ENCODE measurements around the gene PAFAH2.
"Not testable (repeated sequence)": the region's sequence is repeated elsewhere in the genome, so short reads cannot be mapped to it uniquely, and the experiment has no call there.

PAFAH2 gene

DNA sequence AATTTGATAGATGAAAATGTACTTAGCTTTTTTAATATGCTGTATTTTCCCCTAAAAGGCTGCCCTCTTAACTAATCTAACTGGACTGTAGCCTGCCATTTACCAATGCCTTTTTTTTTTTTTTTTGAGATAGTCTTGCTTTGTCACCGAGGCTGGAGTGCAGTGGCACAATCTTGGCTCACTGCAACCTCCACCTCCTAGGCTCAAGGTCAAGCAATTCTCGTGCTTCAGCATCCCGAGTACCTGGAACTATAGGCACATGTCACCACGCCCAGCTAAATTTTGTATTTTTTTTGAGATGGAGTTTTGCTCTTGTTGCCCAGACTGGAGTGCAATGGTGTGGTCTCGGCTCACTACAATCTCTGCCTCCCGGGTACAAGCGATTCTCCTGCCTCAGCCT lies 18.7 kb downstream of the PAFAH2 start:
- DNase-seq = no peak

DNA sequence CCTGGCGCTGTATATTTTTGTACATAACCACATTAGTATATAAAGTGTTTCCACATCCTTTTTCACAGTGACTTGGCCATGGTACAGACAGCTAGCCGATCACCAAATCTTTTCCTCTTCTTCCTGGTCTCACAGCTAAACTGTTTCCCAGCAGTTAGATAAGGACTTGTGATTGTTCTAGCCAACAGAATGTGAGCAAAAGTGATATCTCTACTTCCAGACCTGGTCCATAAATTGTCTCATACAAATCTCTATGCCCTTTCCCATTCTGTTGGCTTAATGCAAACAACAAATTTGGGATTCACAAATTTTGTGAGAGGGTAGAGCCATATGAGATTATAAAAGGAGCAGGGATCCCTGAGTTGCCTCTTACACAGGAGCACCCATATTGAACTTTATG lies 19.5 kb downstream of the PAFAH2 start:
- DNase-seq = no peak

DNA sequence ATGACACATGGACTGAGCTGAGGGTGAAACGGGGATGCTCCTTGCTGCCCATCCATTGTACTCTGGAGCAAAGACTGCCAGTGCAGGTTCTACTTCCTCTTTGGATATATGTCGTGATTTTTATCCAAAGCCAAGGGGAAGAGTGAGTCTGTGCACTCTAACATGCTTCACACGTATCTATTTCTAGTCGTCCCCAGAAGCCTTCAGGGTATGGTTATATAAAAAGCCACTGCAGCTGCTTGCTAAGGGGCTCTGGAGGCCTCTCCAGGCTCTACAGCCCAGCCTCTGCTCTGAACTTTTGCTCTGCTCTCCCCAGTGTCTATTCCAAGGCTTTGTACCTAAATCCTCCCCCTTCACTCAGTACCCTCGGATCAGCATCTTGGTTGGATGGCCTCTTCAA lies 20.1 kb downstream of the PAFAH2 start:
- no peak for DNase-seq

DNA sequence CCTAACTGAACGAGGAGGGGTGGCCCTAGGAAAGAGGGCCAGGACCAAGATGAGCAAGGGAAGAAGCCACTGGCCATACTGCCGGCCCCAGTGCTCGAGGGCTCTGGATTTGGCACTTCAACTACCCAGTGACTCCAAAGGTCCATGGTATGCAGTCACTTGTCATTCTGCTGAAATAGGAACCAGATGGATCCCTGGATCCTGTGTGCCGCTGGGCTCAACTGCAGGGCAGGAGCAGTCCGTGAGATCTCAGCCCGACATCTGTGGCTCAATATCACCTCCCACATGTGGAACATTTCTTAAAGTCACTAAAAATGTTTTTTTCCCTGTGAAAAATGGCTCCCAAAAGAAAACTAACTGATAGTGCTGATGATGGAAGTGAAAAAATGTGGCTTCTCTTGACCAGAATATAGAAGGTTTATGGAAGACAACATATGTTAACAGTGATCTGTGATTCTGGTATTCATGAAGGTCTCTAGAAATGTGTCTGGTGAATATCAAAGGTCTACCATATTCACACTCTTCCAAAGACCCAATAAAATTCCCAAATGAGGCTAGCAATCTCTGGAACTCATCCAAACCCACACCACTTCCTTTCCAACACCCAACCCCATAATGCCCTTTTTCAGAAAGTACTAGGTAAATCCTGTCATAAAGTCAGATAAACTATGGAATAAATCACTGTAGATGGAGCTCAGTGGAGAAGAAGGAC lies 24.1 kb downstream of the PAFAH2 start:
- no peak for DNase-seq

DNA sequence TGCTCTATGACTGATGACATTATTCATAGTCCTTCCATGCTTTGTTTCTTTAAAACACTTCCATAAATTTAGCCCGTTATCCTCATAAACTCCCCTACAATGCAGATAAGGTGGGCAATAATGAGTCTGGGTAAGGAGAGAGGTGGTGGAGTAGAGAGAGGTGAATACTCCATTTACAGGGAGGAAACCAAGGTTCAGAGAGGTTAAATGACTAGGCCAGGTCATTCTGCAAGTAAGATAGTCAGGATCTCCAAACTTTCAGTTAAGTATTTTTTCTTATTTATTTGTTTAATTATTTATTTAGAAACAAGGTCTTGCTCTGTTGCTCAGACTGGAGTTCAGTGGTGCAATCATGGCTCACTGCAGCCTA lies 26.1 kb downstream of the PAFAH2 start:
- no peak for DNase-seq

DNA sequence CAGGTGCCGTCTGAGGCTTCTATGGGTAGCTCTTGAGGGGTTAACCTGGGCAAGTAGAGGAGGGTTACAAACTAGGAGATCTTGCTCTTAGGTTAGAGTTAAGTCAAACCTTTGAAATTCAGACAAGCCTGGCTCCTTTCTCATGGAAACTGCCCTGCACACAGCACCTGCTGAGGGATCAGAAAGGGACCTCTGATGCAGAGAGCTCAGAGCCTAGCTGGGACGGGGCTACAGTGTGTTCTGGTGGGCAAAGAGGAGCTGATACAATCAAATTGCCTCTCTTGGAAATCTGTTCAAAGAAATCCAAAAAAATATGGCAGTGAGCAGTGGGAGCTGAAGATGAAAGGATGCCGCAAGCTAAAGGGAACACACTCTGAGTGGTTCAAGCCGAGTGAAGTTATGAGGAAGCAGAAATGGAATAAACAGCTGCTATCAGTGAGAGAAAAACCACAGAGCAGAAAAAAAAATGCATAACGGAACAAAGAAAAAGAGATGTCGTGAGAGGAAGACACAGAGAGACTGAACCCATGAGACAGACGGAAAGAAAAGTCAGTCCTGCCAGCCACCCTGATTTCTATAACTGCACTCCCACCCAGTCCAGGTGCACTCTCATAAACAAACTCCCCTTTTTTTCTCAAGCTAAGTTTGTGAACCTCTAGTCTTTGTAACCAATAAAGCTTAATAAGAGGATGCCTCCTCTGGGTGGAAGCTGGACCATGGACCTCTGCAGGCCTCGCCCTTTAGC lies 26.6 kb downstream of the PAFAH2 start:
- no peak for DNase-seq

DNA sequence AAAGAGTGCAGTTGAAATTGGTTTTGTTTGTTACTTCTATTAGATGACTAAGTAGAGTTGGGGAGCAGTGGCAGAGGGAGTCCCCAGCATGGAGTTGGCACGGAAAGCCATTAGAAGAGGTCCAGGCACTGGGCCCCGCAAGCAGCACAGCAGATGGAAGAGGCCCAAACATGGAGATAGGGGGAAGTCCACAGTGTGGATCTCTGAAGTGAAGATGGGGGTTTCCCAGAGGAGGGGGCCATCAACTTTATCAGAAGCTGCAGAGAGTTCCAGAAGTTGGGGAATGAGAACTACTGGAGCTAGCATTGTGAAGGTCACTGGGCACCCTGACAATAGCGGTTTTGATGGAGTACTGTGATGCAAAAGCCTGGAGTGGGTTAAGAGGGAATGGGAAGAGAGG lies 30.6 kb downstream of the PAFAH2 start:
- no peak for DNase-seq

DNA sequence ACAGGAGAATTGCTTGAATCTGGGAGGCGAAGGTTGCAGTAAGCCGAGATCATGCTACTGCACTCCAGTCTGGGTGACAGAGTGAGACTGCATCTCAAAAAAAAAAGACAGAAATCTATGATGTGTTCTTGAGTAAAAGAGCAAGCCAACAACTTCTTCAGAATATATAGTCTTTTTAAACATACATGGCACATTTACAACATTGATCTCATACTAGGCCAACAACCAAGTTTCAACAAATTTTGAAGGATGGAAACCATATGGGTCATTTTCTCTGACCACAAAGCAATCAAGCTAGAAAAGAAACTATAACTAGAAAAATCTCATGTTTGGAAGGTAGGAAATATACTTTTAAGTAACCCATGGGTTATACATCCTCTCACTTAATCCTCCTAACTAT lies 38.3 kb downstream of the PAFAH2 start:
- DNase-seq = no peak

DNA sequence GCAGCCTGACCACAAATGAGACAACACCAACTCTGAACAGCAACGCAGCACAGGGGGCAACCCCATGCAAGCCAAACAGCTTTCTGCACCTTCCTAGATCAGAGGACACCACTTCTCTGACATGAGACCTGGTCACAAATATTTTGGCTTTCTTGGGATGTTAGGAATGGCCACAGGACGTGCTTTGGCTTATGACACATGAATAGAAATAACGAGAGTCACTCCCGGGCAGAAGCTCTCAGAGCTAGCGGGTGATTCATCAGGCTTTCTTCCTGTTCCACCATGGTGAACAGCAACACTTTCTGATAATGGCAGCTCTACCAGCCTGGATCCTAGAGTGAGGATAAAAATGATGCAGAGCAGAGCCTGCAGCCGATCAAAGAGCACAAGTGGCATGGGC lies 39.4 kb downstream of the PAFAH2 start:
- DNase-seq = no peak

DNA sequence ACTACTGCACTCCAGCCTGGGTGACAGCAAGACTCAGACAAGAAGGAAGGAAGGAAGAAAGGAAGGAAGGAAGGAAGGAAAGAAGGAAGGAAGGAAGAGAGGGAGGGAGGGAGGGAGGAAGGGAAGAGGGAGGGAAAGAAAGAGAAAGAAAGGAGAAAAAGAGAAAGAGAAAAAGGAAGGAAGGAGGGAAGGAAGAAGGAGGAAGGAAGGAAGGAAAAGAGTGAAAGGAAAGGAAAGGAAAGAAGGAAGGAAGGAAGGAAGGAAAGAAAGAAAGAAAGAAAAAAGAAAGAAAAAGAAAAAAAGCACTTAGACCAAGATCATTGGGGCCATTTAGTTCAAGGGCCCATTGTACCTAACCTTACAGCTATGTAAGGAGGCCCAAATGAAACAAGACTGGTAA lies 42.3 kb downstream of the PAFAH2 start:
- DNase-seq = no peak

DNA sequence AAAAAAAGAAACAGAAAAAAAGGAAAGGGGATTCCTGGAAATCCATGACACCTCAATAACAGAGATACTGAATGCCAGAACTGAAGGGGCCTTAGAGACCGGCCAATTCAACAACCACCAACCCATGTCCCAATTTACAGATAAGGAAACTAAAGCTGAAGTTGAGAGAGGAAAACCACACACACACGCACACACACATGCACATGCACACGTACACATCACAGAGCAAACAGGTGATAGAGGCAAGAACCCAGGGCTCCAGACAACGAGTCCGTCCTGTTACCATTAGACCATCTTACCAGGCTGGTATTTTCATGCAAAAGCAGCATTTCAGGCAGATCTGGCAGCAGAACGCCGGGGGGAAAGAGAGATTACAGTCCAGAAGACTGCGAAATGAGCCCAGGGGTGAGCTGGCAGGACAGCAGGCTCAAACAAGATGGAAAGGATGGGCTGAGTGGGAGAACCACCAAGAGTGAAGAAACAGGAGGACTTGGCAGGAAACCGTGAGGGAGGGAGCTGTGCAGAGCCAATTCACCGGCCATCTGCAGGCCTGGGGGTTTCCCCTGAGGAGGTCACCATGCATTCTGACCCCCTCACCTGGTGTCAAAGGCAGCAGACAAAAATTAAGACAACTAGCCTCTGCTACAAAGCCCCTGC lies 43.5 kb downstream of the PAFAH2 start:
- DNase-seq = no peak

DNA sequence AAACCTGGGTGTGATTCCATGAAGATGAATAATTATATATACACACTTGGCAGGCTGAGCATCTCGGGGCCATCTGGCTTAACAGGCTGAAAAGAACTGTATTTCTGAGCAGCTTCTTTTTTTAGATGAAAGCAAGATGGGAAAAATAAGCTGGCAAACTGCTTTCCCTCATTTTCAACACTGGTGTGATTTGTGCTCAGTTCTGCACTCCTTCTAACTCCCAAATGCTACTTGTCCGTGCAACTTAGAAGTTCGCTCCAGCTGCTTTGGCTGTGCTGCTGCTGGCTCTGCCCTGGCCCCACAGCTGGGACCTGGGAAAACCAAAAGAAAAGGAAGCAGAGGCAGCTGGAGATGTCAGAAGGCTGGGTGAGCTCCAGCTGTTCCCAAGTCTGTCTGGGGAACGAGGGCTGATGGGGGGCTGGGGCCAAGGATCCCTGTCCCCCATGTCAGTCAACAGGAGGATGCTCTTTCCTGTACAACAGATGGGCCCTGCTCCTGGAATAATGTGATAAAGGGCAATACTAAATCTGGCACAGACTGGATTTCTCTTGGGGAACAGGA lies 44.9 kb downstream of the PAFAH2 start:
- no peak for DNase-seq

DNA sequence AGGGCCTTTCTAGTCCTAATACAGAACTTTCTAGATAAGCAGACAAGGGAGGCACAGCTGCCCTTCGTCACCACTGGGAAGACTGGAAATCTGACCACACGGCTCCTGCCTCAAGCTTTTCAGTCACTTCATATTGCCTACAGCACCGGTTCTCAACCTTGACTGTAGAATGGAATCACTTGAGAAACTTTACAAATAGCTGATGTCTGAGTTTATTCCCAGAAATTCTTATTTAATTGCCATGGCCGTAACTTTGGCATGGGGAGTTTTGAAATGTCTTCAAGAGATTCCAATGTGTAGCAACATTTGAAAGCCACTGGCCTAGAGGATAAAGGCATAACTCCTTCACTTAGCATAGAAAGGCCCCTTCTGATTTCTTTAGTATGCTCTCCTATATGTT lies 49.2 kb downstream of the PAFAH2 start:
- DNase-seq = no peak

DNA sequence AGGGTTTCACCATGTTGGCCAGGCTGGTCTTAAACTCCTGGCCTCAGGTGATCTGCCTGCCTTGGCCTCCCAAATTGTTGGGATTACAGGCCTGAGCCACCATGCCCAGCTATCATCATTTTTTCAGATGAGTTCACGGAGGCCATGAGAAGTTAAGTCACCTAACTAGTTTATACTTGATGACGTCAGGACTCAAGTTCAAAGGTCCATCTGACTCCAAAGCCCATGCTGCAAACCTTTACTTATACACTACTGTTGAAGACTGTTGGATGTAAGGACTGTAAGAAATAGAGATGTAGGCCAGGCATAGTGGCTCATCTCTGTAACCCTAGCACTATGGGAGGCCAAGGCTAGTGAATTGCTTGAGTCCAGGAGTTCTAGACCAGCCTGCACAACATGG lies 50.8 kb downstream of the PAFAH2 start:
- DNase-seq = no peak

DNA sequence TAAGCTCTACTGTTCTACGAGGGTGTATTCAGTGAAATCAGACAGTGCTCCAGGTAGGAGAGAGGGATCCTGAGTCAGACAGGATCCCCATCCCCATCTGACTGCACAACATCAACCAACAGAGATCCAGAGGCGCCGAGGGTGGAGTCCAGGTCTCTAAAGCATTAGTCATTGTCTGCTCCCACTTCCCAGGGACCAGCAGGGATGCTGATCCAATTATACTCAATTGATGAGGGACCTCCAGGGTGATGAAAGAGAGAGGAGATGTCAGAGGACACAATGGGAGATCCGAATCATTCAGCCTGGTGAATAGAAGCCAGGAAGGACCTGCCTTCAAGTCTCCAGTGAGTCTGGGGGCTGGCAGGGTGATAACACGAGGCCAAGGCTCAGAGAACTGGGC lies 52.1 kb downstream of the PAFAH2 start:
- no peak for DNase-seq

DNA sequence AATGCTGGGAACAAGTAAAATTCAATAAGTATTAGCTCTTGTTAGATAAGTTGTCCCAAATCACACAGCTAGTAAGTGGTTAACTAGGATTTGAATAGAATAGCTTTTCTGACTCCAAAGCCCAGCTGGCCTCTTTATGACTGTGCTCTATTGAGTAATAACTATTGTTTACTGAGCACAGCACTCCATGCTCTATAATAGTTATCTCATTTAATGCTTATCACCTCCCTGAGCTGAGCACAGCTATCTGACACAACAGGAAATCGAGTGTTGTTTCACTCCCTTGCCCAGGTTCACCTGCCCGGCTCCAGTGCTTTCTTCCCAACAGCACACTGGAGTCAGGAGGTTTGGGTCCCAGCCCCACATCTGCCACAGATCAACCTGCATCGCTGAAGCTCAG lies 52.9 kb downstream of the PAFAH2 start:
- DNase-seq = peak; percentile 22

DNA sequence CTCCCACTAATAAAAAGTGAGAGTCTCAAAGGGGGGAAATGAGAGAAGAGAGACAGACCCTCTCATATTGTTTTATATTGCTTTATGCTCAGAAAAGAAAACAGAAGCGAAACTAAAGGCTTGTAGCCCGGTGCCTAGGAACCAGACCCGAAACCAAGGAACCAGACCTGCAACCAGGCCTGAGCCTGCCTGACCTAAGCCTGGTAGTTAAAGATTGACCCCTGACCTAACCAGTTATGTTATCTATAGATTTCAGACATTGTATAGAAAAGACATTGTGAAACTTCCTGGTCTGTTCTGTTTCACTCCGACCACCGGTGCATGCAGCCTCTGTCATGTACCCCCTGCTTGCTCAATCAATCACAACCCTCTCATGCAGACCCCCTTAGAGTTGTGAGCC lies 54.4 kb downstream of the PAFAH2 start:
- not testable (repeated sequence) for DNase-seq

DNA sequence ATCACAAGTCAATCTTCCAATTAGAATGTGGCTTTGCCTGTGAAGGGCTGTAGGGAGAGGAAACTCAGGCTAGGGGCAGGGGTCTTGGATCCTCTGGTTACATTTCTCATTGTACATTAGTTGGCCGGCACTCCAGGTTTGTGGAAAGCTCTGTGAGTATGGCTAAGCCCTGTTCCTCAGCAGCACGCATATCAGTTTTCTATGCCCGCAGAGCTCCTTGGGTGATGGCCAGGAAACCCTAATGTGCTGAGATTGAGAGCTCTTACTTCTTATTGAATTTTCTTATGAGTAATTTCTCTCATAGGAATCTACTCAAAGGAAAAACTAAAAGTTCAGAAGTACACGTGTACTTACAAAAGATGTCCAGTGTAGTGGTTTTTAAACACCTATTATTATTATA lies 60.9 kb downstream of the PAFAH2 start:
- DNase-seq = no peak

DNA sequence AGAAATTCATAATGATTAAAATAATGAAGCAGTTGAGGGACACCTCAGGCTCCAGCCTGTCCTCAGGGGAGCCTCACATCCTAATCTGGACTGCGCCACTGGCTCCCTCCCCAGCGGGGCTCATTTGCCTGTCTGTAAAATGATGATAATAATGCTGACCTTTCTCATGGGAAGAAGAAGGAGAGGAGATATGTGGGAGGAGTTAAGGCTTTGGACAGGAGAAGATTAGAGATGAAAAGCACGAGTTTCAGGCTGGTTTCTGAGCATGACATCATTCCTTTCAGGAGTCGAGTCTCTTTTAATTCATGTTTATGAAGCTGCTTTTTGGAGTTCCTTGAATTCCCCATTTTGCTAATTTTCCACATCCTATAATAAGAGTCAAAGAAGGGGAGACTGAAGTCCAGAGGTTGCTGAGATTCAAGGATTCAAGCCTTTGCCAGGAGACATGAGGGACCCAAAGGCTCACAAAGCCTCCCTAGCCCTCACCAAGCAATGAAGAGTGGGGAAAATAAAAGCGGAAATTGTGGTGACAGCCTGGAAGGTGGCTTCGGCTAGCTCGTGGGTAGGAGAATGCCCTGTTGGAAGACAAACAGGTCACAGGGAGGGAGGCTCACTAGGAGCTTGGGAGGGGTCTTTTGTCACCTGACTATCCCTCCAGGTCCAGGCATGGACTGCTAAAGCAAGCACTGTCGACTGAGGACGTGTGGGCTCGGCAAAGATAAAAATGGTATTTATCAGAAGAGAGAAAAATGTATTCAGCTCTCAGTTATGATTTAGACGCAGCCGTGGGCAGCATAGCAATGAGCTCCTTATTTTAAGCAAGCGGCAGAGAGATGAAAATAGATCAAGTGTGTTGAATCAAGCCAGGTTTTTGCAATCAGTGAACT lies 64.1 kb downstream of the PAFAH2 start:
- DNase-seq = no peak

DNA sequence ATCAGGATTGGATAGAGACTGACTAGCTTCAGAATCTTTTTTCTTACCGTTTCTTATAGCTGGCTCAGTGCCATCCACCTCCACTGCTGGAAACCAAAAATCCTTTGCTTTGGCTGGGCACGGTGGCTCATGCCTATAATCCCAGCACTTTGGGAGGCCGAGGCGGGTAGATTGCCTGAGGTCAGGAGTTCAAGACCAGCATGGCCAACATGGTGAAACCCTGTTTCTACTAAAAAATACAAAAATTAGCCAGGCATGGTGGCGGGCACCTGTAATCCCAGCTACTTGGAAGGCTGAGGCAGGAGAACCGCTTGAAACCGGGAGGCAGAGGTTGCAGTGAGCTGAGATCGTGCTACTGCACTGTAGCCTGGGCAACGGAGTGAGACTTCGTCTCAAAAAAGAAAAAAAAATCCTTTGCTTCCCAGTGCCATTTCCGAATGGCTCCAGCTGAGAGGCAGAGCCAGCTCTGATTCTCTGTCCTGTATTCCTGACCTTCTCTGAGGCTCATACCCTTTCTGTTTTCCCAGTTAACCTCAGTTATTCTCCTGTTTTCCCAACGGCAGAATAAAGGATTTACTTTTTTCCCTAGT lies 65.0 kb downstream of the PAFAH2 start:
- DNase-seq = not testable (repeated sequence)

DNA sequence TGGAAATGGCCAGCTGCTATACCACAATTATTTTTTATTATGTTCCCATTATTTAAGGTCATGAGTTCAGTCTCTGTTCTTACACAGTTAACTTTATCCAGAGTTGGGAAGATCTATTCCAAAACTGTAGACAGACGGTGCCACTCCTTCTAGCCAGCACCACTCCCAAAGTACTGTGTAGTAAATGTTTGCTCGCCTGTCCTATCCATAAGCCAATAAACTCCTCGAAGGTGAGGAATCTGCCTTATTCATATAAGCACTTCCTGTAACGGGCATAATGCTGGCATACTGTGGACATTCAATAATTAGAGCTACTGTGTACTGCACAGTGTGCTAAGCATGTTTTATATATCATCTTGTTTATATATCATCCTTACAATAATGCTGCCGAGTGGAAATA lies 65.5 kb downstream of the PAFAH2 start:
- DNase-seq = no peak

DNA sequence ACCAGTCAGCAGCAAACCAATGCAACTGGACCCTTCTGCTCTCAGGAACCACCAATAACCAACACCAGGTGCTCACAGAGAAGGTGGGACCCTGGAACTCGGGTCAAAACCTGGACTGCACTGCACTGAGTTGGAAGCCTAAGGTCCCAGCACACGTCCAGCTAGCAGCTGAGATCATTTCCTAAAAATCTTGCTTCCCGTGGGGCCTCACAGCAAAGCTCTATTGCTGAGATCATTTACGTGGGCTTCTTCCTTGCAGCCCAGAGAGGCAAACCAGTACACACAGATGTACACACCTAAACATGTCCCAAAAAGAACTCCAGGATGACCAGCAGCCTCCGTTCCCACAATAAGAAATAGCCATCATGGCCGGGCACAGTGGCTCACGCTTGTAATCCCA lies 68.8 kb downstream of the PAFAH2 start:
- no peak for DNase-seq

All from DMS53 (cell line).